ENCODE data around the gene FBRS. TPM values are rescaled to one million over a fixed set of nuclear protein-coding genes. Genes with fewer than 3 reads are reported as not detected.

FBRS gene
- total RNA-seq, 2 donors from 2014 or later: 65.1 to 74.2 TPM

- Histone ChIP-seq H3K4me3 (no peak overlapping the region), H3K9me3 (no peaks in the 10 kb centered on the region), H3K9ac (ENCODE audit: low read depth in 2 of 2, low read length in 2 of 2) (no peak overlapping the region), H3K4me1 (peaks cover 5% of the 10 kb centered on the region), H3K27me3 (no peaks in the 10 kb centered on the region), H3K36me3 (no peaks in the 10 kb centered on the region), H3K27ac (no peak overlapping the region)
- intact Hi-C loops (cut with DNase I): no loop called here
- no peak for TF ChIP-seq CTCF (IDR thresholded peaks at IDR 0.05)
- no peak for DNase-seq
Observed at GRCh38 chr16:30647274-30647571, 11.0 kb upstream of the FBRS start.

GRCh38 chr16:30649725-30650368, 8.4 kb upstream of the FBRS start:
- TF ChIP-seq CTCF (IDR thresholded peaks at IDR 0.05): no peak
- no peak for DNase-seq
- Histone ChIP-seq H3K27me3 (no peaks in the 10 kb centered on the region), H3K36me3 (peaks cover 9% of the 10 kb centered on the region), H3K27ac (peak overlapping the region; percentile 94), H3K9ac (ENCODE audit: low read depth in 2 of 2, low read length in 2 of 2) (peak overlapping the region; percentile 78 to 95), H3K4me1 (peaks cover 9% of the 10 kb centered on the region), H3K9me3 (no peaks in the 10 kb centered on the region), H3K4me3 (peak overlapping the region; percentile 62)
- intact Hi-C loops (cut with DNase I): no loop called here

DNA sequence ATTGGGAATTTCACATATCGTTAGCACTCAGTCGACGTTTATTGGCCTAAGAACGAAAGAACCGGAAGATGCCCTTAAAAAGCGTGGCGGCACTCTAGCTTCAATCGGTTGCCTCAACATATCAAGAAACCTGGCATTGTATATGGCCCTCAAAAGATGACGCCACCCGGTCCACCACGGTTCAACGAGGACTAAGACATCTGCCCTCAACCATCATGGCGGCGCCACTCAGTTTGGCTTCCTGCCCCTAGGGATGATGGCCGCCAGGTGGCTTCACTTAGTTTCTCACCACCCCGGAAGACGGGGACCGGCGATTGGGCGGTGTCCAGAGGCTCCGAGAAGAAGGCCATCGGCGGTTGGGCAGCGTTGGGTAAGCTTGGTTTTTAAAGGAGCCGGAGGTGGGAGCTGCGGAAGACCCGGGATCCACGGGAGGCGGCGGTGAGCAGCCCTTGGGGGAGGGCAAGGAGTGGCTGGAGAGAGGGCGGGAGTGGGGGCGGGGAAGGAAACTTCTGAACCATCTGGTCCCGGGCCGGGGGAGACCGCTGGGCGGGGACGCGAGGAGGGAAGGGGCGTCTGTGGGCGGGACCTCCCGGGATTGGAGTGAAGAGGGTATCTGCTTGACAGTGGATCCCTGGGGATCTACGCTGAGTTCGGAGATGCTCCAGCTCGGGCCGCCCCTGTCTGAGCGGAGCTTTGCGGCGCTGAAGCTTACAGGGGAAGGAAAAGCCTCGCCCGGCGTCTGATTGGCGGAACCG, 7.7 kb upstream of the FBRS start, which contains the start of gene PRR14:
Gene PRR14 (plus strand): TSS at position 592 of the 755 bp plus-strand sequence. CDS start 686 bp downstream, outside the sequence.
- intact Hi-C loops (cut with DNase I): no loop called here
- peak; percentile 99 for DNase-seq

GRCh38 chr16:30651124-30652004, 6.9 kb upstream of the FBRS start:
- Histone ChIP-seq H3K27me3 (no peaks in the 10 kb centered on the region), H3K9me3 (no peaks in the 10 kb centered on the region), H3K9ac (ENCODE audit: low read depth in 2 of 2, low read length in 2 of 2) (peak overlapping the region; percentile 93 to 95), H3K27ac (peak overlapping the region; percentile 94), H3K4me1 (peaks cover 9% of the 10 kb centered on the region), H3K4me3 (peak overlapping the region; percentile 62), H3K36me3 (peaks cover 20% of the 10 kb centered on the region)
- DNase-seq: peak; percentile 68
- intact Hi-C loops (cut with DNase I): no loop called here
- peak; percentile 64 for TF ChIP-seq CTCF (IDR thresholded peaks at IDR 0.05)

More for the DNA sequence above, 7.7 kb upstream of the FBRS start, which contains the start of gene PRR14:
- peak within 1 kb of the TSS; percentile 93 to 95 for H3K9ac ChIP-seq (ENCODE audit: low read depth in 2 of 2, low read length in 2 of 2)
- H3K9me3 ChIP-seq: no peaks in the 10 kb centered on the region
- no peak for TF ChIP-seq CTCF (IDR thresholded peaks at IDR 0.05)
- H3K4me1 ChIP-seq: peaks cover 9% of the 10 kb centered on the region
- H3K27ac ChIP-seq: peak within 1 kb of the TSS; percentile 94
- H3K36me3 ChIP-seq: peaks cover 16% of the 10 kb centered on the region
- peak within 1 kb of the TSS; percentile 62 for H3K4me3 ChIP-seq
- H3K27me3 ChIP-seq: no peaks in the 10 kb centered on the region

DNA sequence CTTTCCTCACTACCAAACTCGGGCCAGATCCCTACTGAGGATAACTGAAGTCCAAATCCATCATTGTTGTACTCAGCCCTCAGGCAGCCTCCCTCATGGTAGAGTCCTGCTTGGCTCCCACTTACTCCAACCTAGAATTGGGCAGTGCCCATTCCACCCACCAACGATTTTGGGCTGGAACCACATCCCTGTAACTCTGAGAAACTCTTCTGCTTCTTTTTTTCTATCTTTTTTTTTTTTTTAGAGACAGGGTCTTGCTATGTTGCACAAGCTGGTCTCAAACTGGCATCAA, 6.3 kb upstream of the FBRS start:
- H3K9me3 ChIP-seq: no peaks in the 10 kb centered on the region
- TF ChIP-seq CTCF (IDR thresholded peaks at IDR 0.05): no peak
- H3K4me1 ChIP-seq: peaks cover 14% of the 10 kb centered on the region
- no peaks in the 10 kb centered on the region for H3K27me3 ChIP-seq
- intact Hi-C loops (cut with DNase I): no loop called here
- peak overlapping the region; percentile 94 for H3K27ac ChIP-seq
- peaks cover 20% of the 10 kb centered on the region for H3K36me3 ChIP-seq
- no peak for DNase-seq
- H3K4me3 ChIP-seq: peak overlapping the region; percentile 62
- H3K9ac ChIP-seq (ENCODE audit: low read depth in 2 of 2, low read length in 2 of 2): peak overlapping the region; percentile 93 to 95

All from colonic mucosa (tissue), 4 donors.